ENCODE results near the gene RAB3C.

The RAB3C gene

DNA sequence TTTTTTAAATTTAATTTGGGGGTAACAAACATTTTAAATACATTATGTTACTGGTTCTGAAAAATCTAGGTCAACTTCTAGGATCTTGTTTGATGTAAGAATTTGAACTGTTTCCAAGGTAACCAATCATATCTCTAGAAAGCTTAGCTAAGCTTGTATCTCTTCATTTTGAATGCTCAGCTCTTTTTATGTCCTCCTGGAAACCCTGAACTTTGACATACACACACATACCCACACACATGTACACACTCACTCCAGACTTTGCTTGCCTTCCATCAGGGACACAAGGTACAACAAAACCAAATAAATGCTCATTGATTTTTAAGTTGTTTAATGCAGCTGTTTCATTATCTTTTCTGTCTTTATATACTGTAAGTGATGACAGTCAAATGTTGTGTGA, 178.5 kb downstream of the RAB3C start:
- Histone ChIP-seq H4K20me1 (ENCODE audit: insufficient read depth, low read length, poor library complexity, severe bottlenecking) (no peaks in the 10 kb centered on the region), H3K4me3 (ENCODE audit: low read length, poor library complexity, severe bottlenecking) (no peak overlapping the region), H3K9me3 (ENCODE audit: insufficient read depth, low read depth, low read length) (no peaks in the 10 kb centered on the region), H3F3A (ENCODE audit: low read depth) (no peaks in the 10 kb centered on the region), H2AFZ (ENCODE audit: low read length) (no peak overlapping the region), H3K9me2 (replicated peaks; ENCODE audit: low read depth, low read length) (no peaks in the 10 kb centered on the region), H3K9ac (ENCODE audit: low read depth, low read length, poor library complexity, severe bottlenecking) (no peak overlapping the region), H3K4me2 (ENCODE audit: low read depth, low read length, poor library complexity, severe bottlenecking) (no peak overlapping the region), H3K27me3 (ENCODE audit: insufficient read depth, low read length, poor library complexity, severe bottlenecking) (no peaks in the 10 kb centered on the region), H3K79me2 (ENCODE audit: insufficient read depth, low read length) (no peaks in the 10 kb centered on the region), H3K4me1 (ENCODE audit: insufficient read depth, low read length, poor library complexity, severe bottlenecking) (peaks cover 2% of the 10 kb centered on the region), H3K36me3 (ENCODE audit: insufficient read depth, low read length) (no peaks in the 10 kb centered on the region)
- TF ChIP-seq, protein P1, sequence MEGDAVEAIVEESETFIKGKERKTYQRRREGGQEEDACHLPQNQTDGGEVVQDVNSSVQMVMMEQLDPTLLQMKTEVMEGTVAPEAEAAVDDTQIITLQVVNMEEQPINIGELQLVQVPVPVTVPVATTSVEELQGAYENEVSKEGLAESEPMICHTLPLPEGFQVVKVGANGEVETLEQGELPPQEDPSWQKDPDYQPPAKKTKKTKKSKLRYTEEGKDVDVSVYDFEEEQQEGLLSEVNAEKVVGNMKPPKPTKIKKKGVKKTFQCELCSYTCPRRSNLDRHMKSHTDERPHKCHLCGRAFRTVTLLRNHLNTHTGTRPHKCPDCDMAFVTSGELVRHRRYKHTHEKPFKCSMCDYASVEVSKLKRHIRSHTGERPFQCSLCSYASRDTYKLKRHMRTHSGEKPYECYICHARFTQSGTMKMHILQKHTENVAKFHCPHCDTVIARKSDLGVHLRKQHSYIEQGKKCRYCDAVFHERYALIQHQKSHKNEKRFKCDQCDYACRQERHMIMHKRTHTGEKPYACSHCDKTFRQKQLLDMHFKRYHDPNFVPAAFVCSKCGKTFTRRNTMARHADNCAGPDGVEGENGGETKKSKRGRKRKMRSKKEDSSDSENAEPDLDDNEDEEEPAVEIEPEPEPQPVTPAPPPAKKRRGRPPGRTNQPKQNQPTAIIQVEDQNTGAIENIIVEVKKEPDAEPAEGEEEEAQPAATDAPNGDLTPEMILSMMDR (conservative IDR thresholded peaks at IDR 0.05; ENCODE audit: low read length): no peak

DNA sequence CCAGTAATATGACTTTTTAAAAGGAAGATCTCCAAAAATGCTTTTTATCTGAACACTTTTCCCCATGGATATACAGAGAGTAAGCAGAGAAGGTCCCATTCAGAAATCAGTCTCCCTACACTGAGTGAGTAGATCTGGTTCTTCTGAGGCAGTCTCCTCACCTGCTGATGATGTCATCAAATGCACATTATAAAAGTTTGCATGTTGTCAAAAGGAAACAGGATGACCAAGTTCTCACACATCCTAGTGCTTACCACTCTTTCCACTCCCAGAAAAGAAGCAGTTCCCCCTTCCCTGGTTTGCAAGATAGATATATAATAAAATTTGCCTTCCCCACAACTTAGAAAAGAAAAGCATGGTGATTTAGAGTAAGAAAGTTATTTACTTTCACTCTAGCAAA, 180.5 kb downstream of the RAB3C start:
- no peaks in the 10 kb centered on the region for H3K79me2 ChIP-seq (ENCODE audit: insufficient read depth, low read length)
- no peak overlapping the region for H3K4me3 ChIP-seq (ENCODE audit: low read length, poor library complexity, severe bottlenecking)
- H4K20me1 ChIP-seq (ENCODE audit: insufficient read depth, low read length, poor library complexity, severe bottlenecking): no peaks in the 10 kb centered on the region
- H3F3A ChIP-seq (ENCODE audit: low read depth): no peaks in the 10 kb centered on the region
- TF ChIP-seq, protein P1 (conservative IDR thresholded peaks at IDR 0.05; ENCODE audit: low read length): no peak
- no peak for TF ChIP-seq EZH2phosphoT487 (IDR thresholded peaks at IDR 0.05; ENCODE audit: borderline replicate concordance)
- no peaks in the 10 kb centered on the region for H3K9me2 ChIP-seq (replicated peaks; ENCODE audit: low read depth, low read length)
- no peak overlapping the region for H2AFZ ChIP-seq (ENCODE audit: low read length)
- no peak overlapping the region for H3K9ac ChIP-seq (ENCODE audit: low read depth, low read length, poor library complexity, severe bottlenecking)
- H3K4me2 ChIP-seq (ENCODE audit: low read depth, low read length, poor library complexity, severe bottlenecking): no peak overlapping the region
- no peaks in the 10 kb centered on the region for H3K9me3 ChIP-seq (ENCODE audit: insufficient read depth, low read depth, low read length)
- H3K4me1 ChIP-seq (ENCODE audit: insufficient read depth, low read length, poor library complexity, severe bottlenecking): peaks cover 2% of the 10 kb centered on the region
- no peaks in the 10 kb centered on the region for H3K36me3 ChIP-seq (ENCODE audit: insufficient read depth, low read length)
- H3K27me3 ChIP-seq (ENCODE audit: insufficient read depth, low read length, poor library complexity, severe bottlenecking): no peaks in the 10 kb centered on the region

DNA sequence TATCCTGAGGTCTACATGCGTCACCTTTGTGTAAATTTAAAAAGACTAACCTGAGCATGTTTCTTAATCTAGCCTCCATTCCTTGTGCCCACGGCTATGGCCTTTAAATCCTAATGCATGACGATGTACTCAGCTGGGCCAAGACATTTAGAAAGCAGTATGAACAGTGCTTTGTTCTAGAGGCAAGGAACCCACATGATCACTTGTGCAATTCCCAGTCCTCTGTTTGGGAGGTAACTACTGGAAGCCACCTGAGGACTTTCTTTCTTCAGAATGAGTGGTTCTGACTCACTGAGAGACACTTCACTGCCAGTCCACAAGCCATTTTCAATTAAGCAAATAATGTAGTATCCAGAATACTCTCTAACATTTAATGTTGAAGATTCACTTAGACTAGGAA, 181.3 kb downstream of the RAB3C start:
- Histone ChIP-seq H3K4me1 (ENCODE audit: insufficient read depth, low read length, poor library complexity, severe bottlenecking) (peaks cover 2% of the 10 kb centered on the region), H3K4me2 (ENCODE audit: low read depth, low read length, poor library complexity, severe bottlenecking) (no peak overlapping the region), H3K9ac (ENCODE audit: low read depth, low read length, poor library complexity, severe bottlenecking) (no peak overlapping the region), H3K79me2 (ENCODE audit: insufficient read depth, low read length) (no peaks in the 10 kb centered on the region), H3K27me3 (ENCODE audit: insufficient read depth, low read length, poor library complexity, severe bottlenecking) (no peaks in the 10 kb centered on the region), H2AFZ (ENCODE audit: low read length) (no peak overlapping the region), H4K20me1 (ENCODE audit: insufficient read depth, low read length, poor library complexity, severe bottlenecking) (no peaks in the 10 kb centered on the region), H3K4me3 (ENCODE audit: low read length, poor library complexity, severe bottlenecking) (no peak overlapping the region), H3K9me3 (ENCODE audit: insufficient read depth, low read depth, low read length) (no peaks in the 10 kb centered on the region), H3K36me3 (ENCODE audit: insufficient read depth, low read length) (no peaks in the 10 kb centered on the region), H3K9me2 (replicated peaks; ENCODE audit: low read depth, low read length) (no peaks in the 10 kb centered on the region), H3F3A (ENCODE audit: low read depth) (no peaks in the 10 kb centered on the region)
- TF ChIP-seq, protein P1 (conservative IDR thresholded peaks at IDR 0.05; ENCODE audit: low read length): no peak
- no peak for TF ChIP-seq EZH2phosphoT487 (IDR thresholded peaks at IDR 0.05; ENCODE audit: borderline replicate concordance)
